ENCODE data around the gene FAF1. TPM values are rescaled to one million over a fixed set of nuclear protein-coding genes. Genes with fewer than 3 reads are reported as not detected.
"Not testable (repeated sequence)": the region's sequence is repeated elsewhere in the genome, so short reads cannot be mapped to it uniquely, and the experiment has no call there.

Gene FAF1
- total RNA-seq, 4 donors from 2014 or later: 39.7 to 60.6 (median 42.9) TPM

DNA sequence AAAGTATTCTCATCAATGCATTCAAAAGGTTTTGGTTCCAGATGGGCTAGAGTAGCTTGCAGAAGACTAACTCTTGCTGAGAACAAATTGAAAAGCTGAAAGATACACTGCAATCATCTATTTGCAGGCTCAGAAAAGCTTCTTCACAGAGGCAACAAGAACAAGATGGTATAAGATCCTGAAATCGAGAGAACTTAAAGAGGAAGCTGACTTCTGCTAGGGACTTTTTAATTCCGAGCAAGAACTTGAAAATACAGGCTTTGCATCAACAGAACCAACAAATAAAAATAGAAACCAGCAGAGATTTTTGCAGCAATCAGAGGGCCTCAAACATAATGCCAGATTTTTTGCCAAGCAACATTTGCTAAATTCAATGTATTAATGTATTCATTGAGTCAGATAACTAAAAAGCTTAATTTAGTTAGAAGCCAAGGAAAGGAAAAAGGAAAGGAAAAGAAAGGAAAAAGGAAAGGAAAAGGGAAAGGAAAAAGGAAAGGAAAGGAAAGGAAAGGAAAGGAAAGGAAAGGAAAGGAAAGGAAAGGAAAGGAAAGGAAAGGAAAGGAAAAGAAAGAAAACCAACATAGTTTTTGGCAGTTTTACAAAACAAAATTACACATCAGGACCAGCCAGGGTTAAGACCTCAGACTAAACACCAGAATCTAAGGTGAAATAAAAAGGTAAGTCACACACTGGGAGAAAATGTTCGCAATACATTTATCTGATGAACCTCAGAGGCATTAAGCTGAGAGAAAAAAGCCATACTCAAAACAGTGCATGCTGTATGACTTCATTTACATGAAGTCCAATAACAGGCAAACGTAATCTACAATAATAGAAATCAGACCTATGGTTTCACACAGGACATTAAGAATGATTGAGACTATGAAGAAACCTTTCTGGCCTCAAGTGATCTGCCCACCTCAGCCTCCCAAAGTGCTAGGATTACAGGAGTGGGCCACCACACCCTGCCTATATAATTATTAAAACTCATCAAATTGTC is 42.6 kb downstream of the FAF1 start:
- H3K27ac ChIP-seq (replicated peaks in 1 of 4): no peak overlapping the region
- no peak for DNase-seq (ENCODE audit: extremely low spot score)
- no peak overlapping the region for H3K4me3 ChIP-seq
- H3K36me3 ChIP-seq: peaks cover 0 to 4% (median 0%) of the 10 kb centered on the region in 4 donors
- 87% methylated on average over 4 of the region's 4 CpGs for WGBS
- no peaks in the 10 kb centered on the region for H3K9me3 ChIP-seq
- intact Hi-C loops (cut with DNase I): no loop called here
- peaks cover 4 to 10% (median 6%) of the 10 kb centered on the region in 4 donors for H3K4me1 ChIP-seq
- no peaks in the 10 kb centered on the region for H3K27me3 ChIP-seq
- TF ChIP-seq EP300 (IDR thresholded peaks at IDR 0.05) (no peak), POLR2AphosphoS5 (IDR thresholded peaks at IDR 0.05) (no peak), POLR2A (IDR thresholded peaks at IDR 0.05; ENCODE audit: low read depth) (no peak)
- TF ChIP-seq, protein P1, sequence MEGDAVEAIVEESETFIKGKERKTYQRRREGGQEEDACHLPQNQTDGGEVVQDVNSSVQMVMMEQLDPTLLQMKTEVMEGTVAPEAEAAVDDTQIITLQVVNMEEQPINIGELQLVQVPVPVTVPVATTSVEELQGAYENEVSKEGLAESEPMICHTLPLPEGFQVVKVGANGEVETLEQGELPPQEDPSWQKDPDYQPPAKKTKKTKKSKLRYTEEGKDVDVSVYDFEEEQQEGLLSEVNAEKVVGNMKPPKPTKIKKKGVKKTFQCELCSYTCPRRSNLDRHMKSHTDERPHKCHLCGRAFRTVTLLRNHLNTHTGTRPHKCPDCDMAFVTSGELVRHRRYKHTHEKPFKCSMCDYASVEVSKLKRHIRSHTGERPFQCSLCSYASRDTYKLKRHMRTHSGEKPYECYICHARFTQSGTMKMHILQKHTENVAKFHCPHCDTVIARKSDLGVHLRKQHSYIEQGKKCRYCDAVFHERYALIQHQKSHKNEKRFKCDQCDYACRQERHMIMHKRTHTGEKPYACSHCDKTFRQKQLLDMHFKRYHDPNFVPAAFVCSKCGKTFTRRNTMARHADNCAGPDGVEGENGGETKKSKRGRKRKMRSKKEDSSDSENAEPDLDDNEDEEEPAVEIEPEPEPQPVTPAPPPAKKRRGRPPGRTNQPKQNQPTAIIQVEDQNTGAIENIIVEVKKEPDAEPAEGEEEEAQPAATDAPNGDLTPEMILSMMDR (IDR thresholded peaks at IDR 0.05): no peak

DNA sequence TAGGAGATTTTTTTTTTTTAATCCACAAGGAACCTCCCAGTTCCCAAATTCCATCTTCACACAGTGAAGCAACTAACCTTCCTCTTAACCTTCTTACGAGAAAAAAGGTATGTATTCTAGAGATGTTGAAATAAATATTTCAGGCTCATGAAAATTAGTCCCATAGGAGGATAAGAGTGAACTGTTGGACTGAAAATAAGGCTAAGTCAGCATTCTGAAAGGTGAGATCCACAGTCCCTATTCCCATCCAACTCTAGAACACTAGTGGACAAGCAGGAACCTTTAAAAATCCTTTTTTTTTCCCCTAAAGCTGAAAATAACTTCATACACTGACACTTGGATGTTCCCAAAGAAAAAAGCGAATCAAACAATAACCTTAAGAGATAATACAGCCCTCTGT is 44.4 kb downstream of the FAF1 start:
- Histone ChIP-seq H3K36me3 (peaks cover 0 to 4% (median 0%) of the 10 kb centered on the region in 4 donors), H3K27me3 (no peaks in the 10 kb centered on the region), H3K4me1 (peaks cover 4 to 10% (median 6%) of the 10 kb centered on the region in 4 donors), H3K9me3 (no peaks in the 10 kb centered on the region), H3K27ac (replicated peaks in 1 of 4) (no peak overlapping the region), H3K4me3 (no peak overlapping the region)
- intact Hi-C loops (cut with DNase I): no loop called here
- DNase-seq (ENCODE audit: extremely low spot score): no peak
- no peak for TF ChIP-seq POLR2AphosphoS5 (IDR thresholded peaks at IDR 0.05)
- TF ChIP-seq, protein P1 (IDR thresholded peaks at IDR 0.05): no peak
- no peak for TF ChIP-seq EP300 (IDR thresholded peaks at IDR 0.05)
- no peak for TF ChIP-seq POLR2A (IDR thresholded peaks at IDR 0.05; ENCODE audit: low read depth)
- WGBS: 92% methylated on average over 2 of the region's 2 CpGs

DNA sequence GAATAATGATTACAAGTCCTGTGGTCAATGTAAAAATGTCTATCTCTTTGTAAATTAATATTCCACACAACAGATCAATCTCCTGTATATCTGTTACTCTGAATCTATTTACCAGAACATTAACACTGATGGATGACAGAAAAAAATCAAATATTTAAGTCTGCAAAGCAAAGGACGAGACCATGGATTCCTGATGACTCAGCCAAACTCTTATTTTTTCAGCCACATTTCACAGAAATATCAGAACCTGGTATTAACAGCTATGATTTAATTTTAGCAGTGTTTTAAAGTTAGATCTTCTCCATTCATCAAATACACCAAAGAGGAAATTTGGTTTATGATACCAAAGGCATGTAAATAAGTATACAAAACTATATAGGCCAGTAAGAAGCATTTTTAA is 46.1 kb downstream of the FAF1 start:
- Histone ChIP-seq H3K27ac (replicated peaks in 1 of 4) (no peak overlapping the region), H3K27me3 (no peaks in the 10 kb centered on the region), H3K4me1 (peaks cover 4 to 10% (median 6%) of the 10 kb centered on the region in 4 donors), H3K9me3 (no peaks in the 10 kb centered on the region), H3K36me3 (no peaks in the 10 kb centered on the region), H3K4me3 (no peak overlapping the region)
- WGBS: 86% methylated on average over 1 of the region's 1 CpG
- TF ChIP-seq POLR2AphosphoS5 (IDR thresholded peaks at IDR 0.05) (no peak), EP300 (IDR thresholded peaks at IDR 0.05) (no peak), POLR2A (IDR thresholded peaks at IDR 0.05; ENCODE audit: low read depth) (no peak)
- TF ChIP-seq, protein P1 (IDR thresholded peaks at IDR 0.05): no peak
- no peak for DNase-seq (ENCODE audit: extremely low spot score)
- intact Hi-C loops (cut with DNase I): no loop called here

DNA sequence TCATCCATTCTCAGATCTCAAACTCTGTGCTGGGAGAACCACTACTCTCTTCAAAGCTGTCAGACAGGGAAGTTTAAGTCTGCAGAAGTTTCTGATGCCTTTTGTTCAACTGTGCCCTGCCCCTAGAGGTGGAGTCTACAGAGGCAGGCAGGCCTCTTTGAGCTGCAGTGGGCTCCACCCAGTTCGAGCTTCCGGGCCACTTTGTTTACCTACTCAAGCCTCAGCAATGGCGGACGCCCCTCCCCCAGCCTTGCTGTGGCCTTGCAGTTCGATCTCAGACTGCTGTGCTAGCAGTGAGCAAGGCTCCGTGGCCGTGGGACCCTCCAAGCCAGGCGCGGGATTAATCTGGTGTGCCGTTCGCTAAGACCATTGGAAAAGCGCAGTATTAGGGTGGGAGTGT is 49.7 kb downstream of the FAF1 start:
- intact Hi-C loops (cut with DNase I); H3K9me3 ChIP-seq; H3K27ac ChIP-seq (replicated peaks in 1 of 4); H3K4me3 ChIP-seq; H3K4me1 ChIP-seq; DNase-seq (ENCODE audit: extremely low spot score); H3K36me3 ChIP-seq; H3K27me3 ChIP-seq: not testable (repeated sequence)
- 93% methylated on average over 12 of the region's 12 CpGs for WGBS

DNA sequence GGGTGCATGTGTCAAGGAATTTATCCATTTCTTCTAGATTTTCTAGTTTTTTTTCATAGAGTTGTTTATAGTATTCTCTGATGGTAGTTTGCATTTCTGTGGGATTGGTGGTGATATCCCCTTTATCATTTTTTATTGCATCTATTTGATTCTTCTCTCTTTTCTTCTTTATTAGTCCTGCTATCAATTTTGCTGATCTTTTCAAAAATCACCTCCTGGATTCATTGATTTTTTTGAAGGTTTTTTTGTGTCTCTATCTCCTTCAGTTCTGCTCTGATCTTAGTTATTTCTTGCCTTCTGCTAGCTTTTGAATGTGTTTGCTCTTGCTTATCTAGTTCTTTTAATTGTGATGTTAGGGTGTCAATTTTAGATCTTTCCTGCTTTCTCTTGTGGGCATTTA is 52.5 kb downstream of the FAF1 start:
- H3K4me1 ChIP-seq; intact Hi-C loops (cut with DNase I); H3K27ac ChIP-seq (replicated peaks in 1 of 4): not testable (repeated sequence)

DNA sequence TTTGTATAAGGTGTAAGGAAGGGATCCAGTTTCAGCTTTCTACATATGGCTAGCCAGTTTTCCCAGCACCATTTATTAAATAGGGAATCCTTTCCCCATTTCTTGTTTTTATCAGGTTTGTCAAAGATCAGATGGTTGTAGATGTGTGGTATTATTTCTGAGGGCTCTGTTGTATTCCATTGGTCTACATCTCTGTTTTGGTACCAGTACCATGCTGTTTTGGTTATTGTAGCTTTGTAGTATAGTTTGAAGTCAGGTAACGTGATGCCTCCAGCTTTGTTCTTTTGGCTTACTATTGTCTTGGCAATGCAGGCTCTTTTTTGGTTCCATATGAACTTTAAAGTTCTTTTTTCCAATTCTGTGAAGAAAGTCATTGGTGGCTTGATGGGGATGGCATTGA is 54.0 kb downstream of the FAF1 start:
- H3K27ac ChIP-seq (replicated peaks in 1 of 4); H3K4me1 ChIP-seq; intact Hi-C loops (cut with DNase I); H3K4me3 ChIP-seq; DNase-seq (ENCODE audit: extremely low spot score); H3K27me3 ChIP-seq; H3K9me3 ChIP-seq; H3K36me3 ChIP-seq: not testable (repeated sequence)
- 93% methylated on average over 1 of the region's 1 CpG for WGBS

More for the DNA sequence above, 52.5 kb downstream of the FAF1 start:
- H3K4me3 ChIP-seq; H3K27me3 ChIP-seq; H3K36me3 ChIP-seq; DNase-seq (ENCODE audit: extremely low spot score); H3K9me3 ChIP-seq: not testable (repeated sequence)

All from esophagus muscularis mucosa (tissue), 4 donors.